AG04450 (cell line): Measurements from ENCODE around the gene SEMA3A. TPM values are rescaled to one million over a fixed set of nuclear protein-coding genes. Genes with fewer than 3 reads are reported as not detected.

Source experiments
- CTCF ChIA-PET: fragments of 300-600, 350-600 bp; formaldehyde crosslinking; extraction: SDS; loops from one replicate; lab custom pipeline; 2022; ENCODE audit warnings: antibody characterized with exemption, inconsistent platforms; lab: Charles Lee
- POLR2A ChIA-PET: fragments of 350-600 bp; formaldehyde crosslinking; extraction: SDS; loops from one replicate; lab custom pipeline; 2021; ENCODE audit warnings: antibody characterized with exemption, inconsistent platforms; lab: Yijun Ruan, JAX
- DNase-seq: peaks from one replicate; pipeline ENCODE4 v3.0.0-alpha.2; 2011; ENCODE audit warnings: low read depth, low spot score
- H3K27ac ChIP-seq: one replicate; pipeline ENCODE4 v1.5.1; 2012; ENCODE audit warnings: low read depth, low read length, control low read depth
- H3K27me3 ChIP-seq: one replicate; pipeline ENCODE4 v1.6.0; 2012; ENCODE audit warnings: low read length; ENCODE audit not compliant: control insufficient read depth, insufficient read depth
- H3K4me3 ChIP-seq: 2 replicates; pipeline ENCODE4 v1.5.1; 2011; ENCODE audit warnings: mild to moderate bottlenecking, low read depth, low read length, control low read depth
- H3K9me3 ChIP-seq: 2 replicates; pipeline ENCODE4 v1.5.1; 2012; ENCODE audit warnings: low read length; ENCODE audit not compliant: control insufficient read depth, insufficient read depth
- CTCF ChIP-seq: IDR thresholded peaks from 2 replicates; pipeline ENCODE4 v1.5.1; 2011; ENCODE audit warnings: low read depth, low read length, control low read depth, inconsistent platforms
- polyA plus RNA-seq: library from polyadenylated mRNA; depleted of rRNA; stranded (reverse); fragments of >200 nt; gene quantifications from 2 replicates; pipeline ENCODE4 v1.2.3, GENCODE V29; 2011

Gene SEMA3A
- polyA plus RNA-seq, 1 experiment, result 80.2 TPM

GRCh38 chr7:84009782-84010181, 184.8 kb downstream of the SEMA3A start:
- TF ChIP-seq CTCF, result no peak
- Histone ChIP-seq H3K27ac (no peak overlapping the region), H3K27me3 (no peaks in the 10 kb centered on the region), H3K9me3 (no peaks in the 10 kb centered on the region), H3K4me3 (no peak overlapping the region)
- no peak for DNase-seq
- CTCF ChIA-PET, result interaction anchor here (1.3 kb wide), 1 partner anchor 74 kb away, joined by 3 read pairs; no protein-coding TSS in a partner anchor
- POLR2A ChIA-PET, result no interaction called here

GRCh38 chr7:84009051-84009450, 185.5 kb downstream of the SEMA3A start:
- no peak overlapping the region for H3K4me3 ChIP-seq
- POLR2A ChIA-PET, result no interaction called here
- CTCF ChIA-PET, result interaction anchor here (1.3 kb wide), 1 partner anchor 73 kb away, joined by 3 read pairs; no protein-coding TSS in a partner anchor
- DNase-seq, result no peak
- no peak overlapping the region for H3K27ac ChIP-seq
- TF ChIP-seq CTCF, result no peak
- no peaks in the 10 kb centered on the region for H3K27me3 ChIP-seq
- no peaks in the 10 kb centered on the region for H3K9me3 ChIP-seq

GRCh38 chr7:84003191-84003590, 191.4 kb downstream of the SEMA3A start:
- H3K4me3 ChIP-seq, result no peak overlapping the region

GRCh38 chr7:84002348-84002747, 192.2 kb downstream of the SEMA3A start:
- no peaks in the 10 kb centered on the region for H3K9me3 ChIP-seq
- no peaks in the 10 kb centered on the region for H3K27me3 ChIP-seq
- H3K27ac ChIP-seq, result no peak overlapping the region
- TF ChIP-seq CTCF, result no peak
- ChIA-PET CTCF (no interaction called here), POLR2A (no interaction called here)
- no peak overlapping the region for H3K4me3 ChIP-seq
- DNase-seq, result no peak

More at GRCh38 chr7:84003191-84003590, 191.4 kb downstream of the SEMA3A start:
- no peak for DNase-seq
- POLR2A ChIA-PET, result no interaction called here
- no peaks in the 10 kb centered on the region for H3K27me3 ChIP-seq
- no peak overlapping the region for H3K27ac ChIP-seq
- TF ChIP-seq CTCF, result no peak
- H3K9me3 ChIP-seq, result no peaks in the 10 kb centered on the region
- CTCF ChIA-PET, result no interaction called here

GRCh38 chr7:83996879-83997278, 197.7 kb downstream of the SEMA3A start:
- Histone ChIP-seq H3K27ac (no peak overlapping the region), H3K4me3 (no peak overlapping the region), H3K27me3 (no peaks in the 10 kb centered on the region), H3K9me3 (no peaks in the 10 kb centered on the region; the same call in 1 of the 2 replicates)
- POLR2A ChIA-PET, result no interaction called here
- DNase-seq, result no peak
- TF ChIP-seq CTCF, result no peak
- CTCF ChIA-PET, result no interaction called here
